Measurements from ENCODE around the gene PERM1.
"Not testable (repeated sequence)": the region's sequence is repeated elsewhere in the genome, so short reads cannot be mapped to it uniquely, and the experiment has no call there.

Gene PERM1

GRCh38 chr1:964691-965525, 17.0 kb downstream of the PERM1 start:
- DNase-seq = no peak

GRCh38 chr1:963746-964525, 18.0 kb downstream of the PERM1 start:
- DNase-seq = no peak

GRCh38 chr1:963301-963651, 18.6 kb downstream of the PERM1 start:
- DNase-seq = no peak

GRCh38 chr1:962381-963300, 19.3 kb downstream of the PERM1 start:
- no peak for DNase-seq

DNA sequence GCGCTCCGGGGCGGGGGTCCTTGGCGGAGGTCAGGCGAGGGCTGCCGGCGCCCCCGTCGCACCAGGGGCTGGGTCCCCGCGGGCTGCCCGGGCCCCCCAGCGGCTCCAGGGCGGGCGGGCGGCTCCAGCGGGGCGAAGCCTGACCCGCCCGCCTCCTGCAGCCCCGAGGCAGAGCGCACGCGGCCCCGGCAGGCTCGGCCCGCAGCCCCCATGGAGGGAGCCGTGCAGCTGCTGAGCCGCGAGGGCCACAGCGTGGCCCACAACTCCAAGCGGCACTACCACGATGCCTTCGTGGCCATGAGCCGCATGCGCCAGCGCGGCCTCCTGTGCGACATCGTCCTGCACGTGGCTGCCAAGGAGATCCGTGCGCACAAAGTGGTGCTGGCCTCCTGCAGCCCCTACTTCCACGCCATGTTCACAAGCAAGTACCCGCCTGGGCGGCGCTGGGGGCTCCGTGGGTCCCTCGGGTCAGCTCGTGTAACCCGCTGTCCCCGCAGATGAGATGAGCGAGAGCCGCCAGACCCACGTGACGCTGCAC, 20.7 kb downstream of the PERM1 start:
- DNase-seq = no peak

- peak; percentile 75 to 86 for DNase-seq
Observed at GRCh38 chr1:960363-961131, 21.3 kb downstream of the PERM1 start, which contains the start of gene KLHL17. TSS of gene KLHL17 (plus strand) at chr1:960584. CDS start at chr1:960694, 110 bp downstream.

- DNase-seq = no peak
Observed at GRCh38 chr1:959731-960362, 22.0 kb downstream of the PERM1 start.

DNA sequence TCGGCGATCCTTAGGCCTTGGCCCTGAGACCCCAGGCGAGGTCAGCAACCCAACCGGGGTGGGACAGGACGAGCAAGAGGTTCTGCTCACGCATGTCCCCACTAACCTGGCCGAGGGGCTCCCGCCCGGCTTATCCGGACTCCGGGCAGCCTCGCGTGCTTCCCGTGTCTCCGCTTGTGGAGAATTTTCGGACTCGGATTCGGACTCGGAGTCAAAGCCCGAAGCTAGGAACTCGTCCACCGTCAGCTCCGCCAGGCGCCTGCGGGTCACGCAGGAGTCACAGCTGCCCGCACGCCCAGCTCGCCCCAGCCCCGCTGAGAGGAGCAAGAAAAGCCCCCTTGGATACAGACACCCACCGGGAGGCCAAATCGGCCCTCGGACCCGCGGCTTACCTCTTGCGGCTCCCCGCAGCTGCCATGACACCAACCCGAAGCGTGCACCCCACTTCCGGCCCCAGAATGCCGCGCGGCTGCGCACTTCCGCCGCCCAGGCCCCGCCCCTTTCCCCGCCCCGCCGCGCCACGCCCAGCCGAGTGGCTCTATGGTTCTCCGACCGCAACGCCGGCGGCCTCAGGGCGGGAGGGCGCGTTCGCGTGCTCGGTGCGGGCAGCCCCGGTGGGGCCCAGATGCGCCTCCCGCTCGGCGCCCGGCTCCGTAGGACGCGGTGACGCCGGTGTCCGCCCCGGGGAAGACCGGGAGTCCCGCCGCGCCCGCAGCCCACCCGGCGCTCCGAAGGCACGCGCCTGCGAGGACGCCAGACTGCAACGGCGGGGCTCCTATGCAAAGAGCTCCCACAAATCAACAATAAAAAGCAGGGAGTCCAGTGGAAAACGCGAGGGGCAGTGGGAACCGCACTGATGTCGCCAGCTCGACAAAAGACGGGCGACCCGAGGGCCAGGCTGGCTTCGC, 22.8 kb downstream of the PERM1 start, which contains the start of gene NOC2L:
TSS of gene NOC2L (minus strand) at position 434 of the 908 bp plus-strand sequence. CDS start at position 418, 16 bp downstream.
- peak; percentile 93 to 98 for DNase-seq

GRCh38 chr1:956636-957035, 25.3 kb downstream of the PERM1 start:
- no peak for DNase-seq

GRCh38 chr1:955474-955873, 26.4 kb downstream of the PERM1 start:
- DNase-seq = no peak

GRCh38 chr1:954927-955326, 27.0 kb downstream of the PERM1 start:
- DNase-seq = no peak

- no peak for DNase-seq
Observed at GRCh38 chr1:953524-954320, 28.2 kb downstream of the PERM1 start.

- no peak for DNase-seq
Observed at GRCh38 chr1:952603-953002, 29.3 kb downstream of the PERM1 start.

DNA sequence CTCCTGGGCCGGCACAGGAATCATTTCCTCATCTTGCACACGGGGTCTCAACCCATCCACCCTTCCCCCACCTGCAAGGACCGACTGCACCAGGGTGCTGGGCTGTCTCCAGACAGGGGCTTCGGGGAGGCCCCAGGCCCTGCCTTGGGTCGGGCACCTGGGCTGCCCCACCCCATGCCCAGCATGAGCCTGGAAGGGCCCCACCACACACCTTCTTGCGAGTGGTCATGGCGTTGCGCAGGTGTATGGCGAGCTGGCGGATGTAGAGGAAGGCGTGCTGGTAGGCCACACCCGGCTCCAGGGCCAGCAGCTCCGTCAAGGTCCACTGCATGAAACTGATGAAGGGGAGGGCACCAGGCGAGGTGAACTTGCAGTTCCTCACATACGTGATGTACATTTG, 29.7 kb downstream of the PERM1 start:
- DNase-seq = no peak

GRCh38 chr1:951364-951763, 30.5 kb downstream of the PERM1 start:
- DNase-seq = no peak

GRCh38 chr1:950881-951280, 31.0 kb downstream of the PERM1 start:
- no peak for DNase-seq

DNA sequence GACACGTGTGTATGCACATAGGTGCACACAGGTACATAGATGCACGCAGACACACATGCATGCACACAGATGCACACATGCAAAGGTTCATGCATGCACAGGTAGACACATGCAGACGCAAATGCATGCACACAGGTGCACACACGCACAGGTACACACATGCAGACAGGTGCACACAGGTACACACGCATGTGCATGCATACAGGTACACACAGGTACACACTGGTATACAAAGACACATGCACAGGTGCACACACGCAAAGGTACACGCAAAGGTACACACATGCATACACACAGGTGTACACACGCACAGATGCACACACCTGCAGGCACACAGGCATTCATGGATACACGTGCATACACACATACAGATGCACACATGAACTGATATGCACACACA, 31.6 kb downstream of the PERM1 start:
- DNase-seq = no peak

DNA sequence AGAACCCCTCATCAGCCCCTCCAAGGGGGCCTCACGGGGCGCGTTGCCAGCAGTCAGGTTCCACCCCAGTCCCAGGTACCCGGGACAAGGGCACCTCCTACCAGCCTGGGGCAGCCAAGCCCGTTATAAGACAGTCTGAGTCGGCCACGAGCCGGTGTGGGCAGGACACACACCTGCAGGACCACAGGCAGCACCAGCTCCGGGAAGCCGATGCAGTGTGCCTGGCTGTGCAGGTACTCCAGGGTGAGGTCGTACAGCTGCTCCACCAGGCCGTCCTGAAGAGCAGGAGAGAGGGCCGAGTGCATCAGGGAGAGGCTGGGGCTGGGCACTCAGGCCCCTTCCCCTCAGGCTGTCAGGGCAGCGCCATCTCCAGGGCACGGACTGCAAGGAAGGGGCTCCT, 33.9 kb downstream of the PERM1 start:
- DNase-seq = no peak

DNA sequence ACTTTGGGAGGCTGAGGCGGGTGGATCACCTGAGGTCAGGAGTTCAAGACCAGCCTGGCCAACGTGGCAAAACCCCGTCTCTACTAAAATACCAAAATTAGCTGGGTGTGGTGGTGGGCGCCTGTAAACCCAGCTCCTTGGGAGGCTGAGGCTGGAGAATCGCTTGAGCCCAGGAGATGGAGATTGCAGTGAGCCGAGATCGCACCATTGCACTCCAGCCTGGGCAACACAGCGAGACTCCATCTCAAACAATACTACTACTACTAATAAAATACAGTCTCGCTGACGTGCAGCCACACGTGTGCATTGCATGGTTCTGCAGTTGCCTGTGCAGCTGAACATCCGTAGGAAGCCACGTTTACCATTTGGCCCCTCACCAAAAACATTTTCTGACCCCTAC, 35.1 kb downstream of the PERM1 start:
- not testable (repeated sequence) for DNase-seq
